Renal cortex interstitium (tissue), 11 donors: Measurements from ENCODE around the gene LRRC2. TPM values are rescaled to one million over a fixed set of nuclear protein-coding genes. Genes with fewer than 3 reads are reported as not detected.
A peak's percentile ranks its signal among the peaks of the same experiment; 100 is the strongest.

Source experiments
- DNase-seq, 11 donors: peaks; one replicate each; pipeline ENCODE4 v3.0.0-alpha.2; 2013; ENCODE audit warnings: low read depth in 9 of 11, low spot score in 4 of 11; ENCODE audit errors: extremely low read depth in 1 of 11
- polyA plus RNA-seq, 3 donors: library from polyadenylated mRNA; unstranded; fragments of 120-200 nt; gene quantifications; one replicate each; pipeline ENCODE4 v1.2.1, GENCODE V29; 2013; ENCODE audit not compliant: insufficient read length in 3 of 3

The LRRC2 gene
- polyA plus RNA-seq, 3 donors = 1.7 to 2.4 (median 2.1) TPM

- DNase-seq = no peak
Measured at GRCh38 chr3:46491089-46492070, 74.7 kb downstream of the LRRC2 start.

- no peak for DNase-seq
Measured at GRCh38 chr3:46490338-46491084, 75.6 kb downstream of the LRRC2 start.

GRCh38 chr3:46489875-46490274, 76.2 kb downstream of the LRRC2 start:
- DNase-seq = no peak

GRCh38 chr3:46489381-46489780, 76.7 kb downstream of the LRRC2 start:
- DNase-seq = no peak

- DNase-seq = peak; percentile 72 to 89 (median 82)
Measured at GRCh38 chr3:46488735-46489361, 77.3 kb downstream of the LRRC2 start.

GRCh38 chr3:46485779-46486175, 80.3 kb downstream of the LRRC2 start:
- DNase-seq = no peak

- DNase-seq = peak in 4 of 11 donors; percentile 31 to 43 (median 42)
Measured at GRCh38 chr3:46484911-46485778, 81.0 kb downstream of the LRRC2 start.

- DNase-seq = no peak
Measured at GRCh38 chr3:46484388-46484787, 81.7 kb downstream of the LRRC2 start.

GRCh38 chr3:46483825-46484224, 82.3 kb downstream of the LRRC2 start:
- DNase-seq = no peak

GRCh38 chr3:46482632-46483350, 83.3 kb downstream of the LRRC2 start:
- no peak for DNase-seq

- no peak for DNase-seq
Measured at GRCh38 chr3:46481636-46482035, 84.5 kb downstream of the LRRC2 start.

GRCh38 chr3:46480491-46481195, 85.5 kb downstream of the LRRC2 start:
- DNase-seq = no peak

- no peak for DNase-seq
Measured at GRCh38 chr3:46479696-46480095, 86.4 kb downstream of the LRRC2 start.

GRCh38 chr3:46479021-46479420, 87.1 kb downstream of the LRRC2 start:
- no peak for DNase-seq

GRCh38 chr3:46478341-46478740, 87.8 kb downstream of the LRRC2 start:
- no peak for DNase-seq

GRCh38 chr3:46477756-46478155, 88.3 kb downstream of the LRRC2 start:
- DNase-seq = no peak

- DNase-seq = no peak
Measured at GRCh38 chr3:46477145-46477544, 89.0 kb downstream of the LRRC2 start.
